Immature natural killer cell (primary cell): Measurements from ENCODE around the gene GLB1L2. TPM values are rescaled to one million over a fixed set of nuclear protein-coding genes. Genes with fewer than 3 reads are reported as not detected.

ENCODE experiments used
- DNase-seq, 3 donors: peaks; one replicate each; pipeline ENCODE4 v3.0.0; 2022; ENCODE audit warnings: mixed read lengths in 1 of 3
- H3K27ac Mint-ChIP-seq, 6 donors: one replicate each; pipeline ENCODE4 v1.8.0; 2020; ENCODE audit warnings: mixed read lengths in 6 of 6, mild to moderate bottlenecking in 5 of 6, inconsistent platforms in 4 of 6, moderate library complexity in 3 of 6
- H3K27me3 Mint-ChIP-seq, 3 donors: one replicate each; pipeline ENCODE4 v1.8.0; 2020 to 2021; ENCODE audit warnings: low read depth in 3 of 3, mild to moderate bottlenecking in 3 of 3, mixed read lengths in 3 of 3, moderate library complexity in 3 of 3, inconsistent platforms in 1 of 3
- H3K36me3 Mint-ChIP-seq, 3 donors: one replicate each; pipeline ENCODE4 v1.8.0; 2020; ENCODE audit warnings: mixed read lengths in 3 of 3, inconsistent platforms in 2 of 3, mild to moderate bottlenecking in 2 of 3
- H3K4me1 Mint-ChIP-seq, 2 donors: one replicate each; pipeline ENCODE4 v1.8.0; 2020; ENCODE audit warnings: inconsistent platforms in 2 of 2, mild to moderate bottlenecking in 2 of 2, mixed read lengths in 2 of 2, moderate library complexity in 1 of 2
- H3K4me3 Mint-ChIP-seq, 5 donors: one replicate each; pipeline ENCODE4 v1.8.0; 2020; ENCODE audit warnings: mild to moderate bottlenecking in 5 of 5, mixed read lengths in 5 of 5, inconsistent platforms in 3 of 5, moderate library complexity in 3 of 5
- H3K9me3 Mint-ChIP-seq, 6 donors: one replicate each; pipeline ENCODE4 v1.8.0; 2020; ENCODE audit warnings: mild to moderate bottlenecking in 6 of 6, mixed read lengths in 6 of 6, inconsistent platforms in 4 of 6, moderate library complexity in 3 of 6
- polyA plus RNA-seq, 3 donors: library from polyadenylated mRNA; unstranded; fragments of 300-500 nt; fragmentation: Illumina TruSeq; gene quantifications; one replicate each; pipeline ENCODE4 v1.2.3, GENCODE V29; 2021

Gene GLB1L2
- polyA plus RNA-seq, 3 donors from 2014 or later, result 1.4 to 1.7 TPM; not detected in 1

- peaks cover 0 to 2% (median 0%) of the 10 kb centered on the region in 6 donors for H3K9me3 Mint-ChIP-seq
- DNase-seq, result no peak
- peaks cover 25 to 30% of the 10 kb centered on the region in 2 donors for H3K4me1 Mint-ChIP-seq
- H3K36me3 Mint-ChIP-seq, result peaks cover 0 to 4% (median 0%) of the 10 kb centered on the region in 3 donors
- H3K27me3 Mint-ChIP-seq, result peaks cover 7 to 20% (median 13%) of the 10 kb centered on the region in 3 donors
- peak overlapping the region in 2 of 5 donors; percentile 7 to 28 for H3K4me3 Mint-ChIP-seq
- H3K27ac Mint-ChIP-seq, result no peak overlapping the region
These were observed 83.3 kb downstream of the GLB1L2 start for GRCh38 chr11:134414766-134415765.

GRCh38 chr11:134416726-134417125, 84.9 kb downstream of the GLB1L2 start:
- peaks cover 6 to 12% (median 7%) of the 10 kb centered on the region in 3 donors for H3K27me3 Mint-ChIP-seq
- H3K4me1 Mint-ChIP-seq, result peaks cover 13 to 18% of the 10 kb centered on the region in 2 donors
- H3K4me3 Mint-ChIP-seq, result no peak overlapping the region
- peaks cover 0 to 2% (median 0%) of the 10 kb centered on the region in 6 donors for H3K9me3 Mint-ChIP-seq
- DNase-seq, result no peak
- peaks cover 0 to 4% (median 0%) of the 10 kb centered on the region in 3 donors for H3K36me3 Mint-ChIP-seq
- H3K27ac Mint-ChIP-seq, result no peak overlapping the region

- Mint-ChIP-seq H3K4me1 (peaks cover 9 to 16% of the 10 kb centered on the region in 2 donors), H3K27ac (no peak overlapping the region), H3K27me3 (peaks cover 5 to 7% (median 6%) of the 10 kb centered on the region in 3 donors), H3K9me3 (peaks cover 0 to 2% (median 0%) of the 10 kb centered on the region in 6 donors), H3K36me3 (peaks cover 0 to 4% (median 3%) of the 10 kb centered on the region in 3 donors), H3K4me3 (no peak overlapping the region)
- no peak for DNase-seq
These were observed 86.4 kb downstream of the GLB1L2 start for GRCh38 chr11:134417871-134418840.

GRCh38 chr11:134423106-134423505, 91.3 kb downstream of the GLB1L2 start:
- DNase-seq, result no peak
- Mint-ChIP-seq H3K4me3 (no peak overlapping the region), H3K9me3 (no peaks in the 10 kb centered on the region), H3K36me3 (peaks cover 0 to 8% (median 3%) of the 10 kb centered on the region in 3 donors), H3K27ac (peak overlapping the region in 1 of 6 donors; percentile 9), H3K27me3 (peaks cover 0 to 3% (median 2%) of the 10 kb centered on the region in 3 donors), H3K4me1 (no peaks in the 10 kb centered on the region)

GRCh38 chr11:134425413-134425812, 93.6 kb downstream of the GLB1L2 start:
- DNase-seq, result no peak
- Mint-ChIP-seq H3K9me3 (peaks cover 0 to 1% (median 0%) of the 10 kb centered on the region in 6 donors), H3K27me3 (peaks cover 0 to 4% (median 3%) of the 10 kb centered on the region in 3 donors), H3K4me3 (no peak overlapping the region), H3K27ac (peak overlapping the region in 1 of 6 donors; percentile 9), H3K4me1 (no peaks in the 10 kb centered on the region), H3K36me3 (peaks cover 0 to 12% (median 3%) of the 10 kb centered on the region in 3 donors)

Other genes with a start within 250 kb of the GLB1L2 start
- 10 to 100 TPM in 2 of 3 donors, 1 to 10 TPM in 1; 6.9 to 16.7 (median 11.4) TPM for gene NCAPD3, start 108.0 kb upstream of the GLB1L2 start, polyA plus RNA-seq
- 100 to 1,000 TPM in 1 of 3 donors, 10 to 100 TPM in 2; 76.2 to 110 (median 78.1) TPM for gene VPS26B, start 107.3 kb upstream of the GLB1L2 start, polyA plus RNA-seq
- gene THYN1, start 78.6 kb upstream of the GLB1L2 start, polyA plus RNA-seq, result 100 to 1,000 TPM in 2 of 3 donors, 10 to 100 TPM in 1; 92.7 to 116 (median 106) TPM
- gene ACAD8, start 78.4 kb upstream of the GLB1L2 start, polyA plus RNA-seq, result 10 to 100 TPM; 16.3 to 34.4 (median 22.7) TPM
- not detected for gene GLB1L3, start 55.6 kb upstream of the GLB1L2 start, polyA plus RNA-seq
- gene B3GAT1, start 80.3 kb downstream of the GLB1L2 start, polyA plus RNA-seq, result 1 to 10 TPM in 1 of 3 donors, under 1 TPM in 2; 0.09 to 1.8 (median 0.24) TPM